IPS-18c (cell line): ENCODE data around the gene NUP160.
"Not testable (repeated sequence)": the region's sequence is repeated elsewhere in the genome, so short reads cannot be mapped to it uniquely, and the experiment has no call there.

Experiments used
- H3K4me3 ChIP-seq: 2 replicates; pipeline ENCODE4 v1.7.0; 2013; ENCODE audit warnings: low read depth, mild to moderate bottlenecking, low read length, moderate library complexity; ENCODE audit not compliant: insufficient read depth
- H3K9me3 ChIP-seq: one replicate; pipeline ENCODE4 v1.6.1; 2013; ENCODE audit warnings: mild to moderate bottlenecking, low read length, moderate library complexity; ENCODE audit not compliant: control insufficient read depth, insufficient read depth

NUP160 gene

GRCh38 chr11:47869544-47870393 is 21.6 kb upstream of the NUP160 start:
- no peaks in the 10 kb centered on the region for H3K9me3 ChIP-seq
- no peak overlapping the region for H3K4me3 ChIP-seq

- H3K9me3 ChIP-seq, result no peaks in the 10 kb centered on the region
- no peak overlapping the region for H3K4me3 ChIP-seq
Measured at GRCh38 chr11:47867823-47868222, 19.7 kb upstream of the NUP160 start.

- not testable (repeated sequence) for H3K9me3 ChIP-seq, H3K4me3 ChIP-seq
Measured at GRCh38 chr11:47866892-47867291, 18.7 kb upstream of the NUP160 start.

- Histone ChIP-seq H3K9me3 (no peaks in the 10 kb centered on the region), H3K4me3 (no peak overlapping the region)
Measured at GRCh38 chr11:47864901-47865300, 16.8 kb upstream of the NUP160 start.

GRCh38 chr11:47863898-47864430 is 15.8 kb upstream of the NUP160 start:
- Histone ChIP-seq H3K4me3 (no peak overlapping the region), H3K9me3 (no peaks in the 10 kb centered on the region)

- Histone ChIP-seq H3K9me3 (no peaks in the 10 kb centered on the region), H3K4me3 (no peak overlapping the region)
Measured at GRCh38 chr11:47863189-47863897, 15.2 kb upstream of the NUP160 start.

GRCh38 chr11:47861728-47862127 is 13.6 kb upstream of the NUP160 start:
- Histone ChIP-seq H3K9me3 (no peaks in the 10 kb centered on the region), H3K4me3 (no peak overlapping the region)

- no peak overlapping the region for H3K4me3 ChIP-seq
- no peaks in the 10 kb centered on the region for H3K9me3 ChIP-seq
Measured at GRCh38 chr11:47860536-47860935, 12.4 kb upstream of the NUP160 start.

- H3K9me3 ChIP-seq, result no peaks in the 10 kb centered on the region
- no peak overlapping the region for H3K4me3 ChIP-seq
Measured at GRCh38 chr11:47857892-47858543, 9.9 kb upstream of the NUP160 start.

- Histone ChIP-seq H3K4me3 (no peak overlapping the region), H3K9me3 (no peaks in the 10 kb centered on the region)
Measured at GRCh38 chr11:47857485-47857884, 9.3 kb upstream of the NUP160 start.

- H3K4me3 ChIP-seq, result no peak overlapping the region
- no peaks in the 10 kb centered on the region for H3K9me3 ChIP-seq
Measured at GRCh38 chr11:47856186-47856585, 8.0 kb upstream of the NUP160 start.

- Histone ChIP-seq H3K9me3 (no peaks in the 10 kb centered on the region), H3K4me3 (no peak overlapping the region)
Measured at GRCh38 chr11:47854667-47855066, 6.5 kb upstream of the NUP160 start.

- Histone ChIP-seq H3K4me3 (no peak overlapping the region), H3K9me3 (no peaks in the 10 kb centered on the region)
Measured at GRCh38 chr11:47852053-47852452, 3.9 kb upstream of the NUP160 start.

- H3K9me3 ChIP-seq, result no peaks in the 10 kb centered on the region
- H3K4me3 ChIP-seq, result no peak overlapping the region
Measured at GRCh38 chr11:47850337-47850736, 2.2 kb upstream of the NUP160 start.

- H3K9me3 ChIP-seq, result no peaks in the 10 kb centered on the region
- peak overlapping the region; percentile 99 for H3K4me3 ChIP-seq
Measured at GRCh38 chr11:47848700-47849155, 578 bp upstream of the NUP160 start.

- Histone ChIP-seq H3K4me3 (peak overlapping the region; percentile 99), H3K9me3 (no peaks in the 10 kb centered on the region)
Measured at GRCh38 chr11:47847537-47847891, 636 bp downstream of the NUP160 start.

- H3K4me3 ChIP-seq, result peak overlapping the region; percentile 99; the same call in 1 of the 2 replicates
- no peaks in the 10 kb centered on the region for H3K9me3 ChIP-seq
Measured at GRCh38 chr11:47846998-47847397, 1.2 kb downstream of the NUP160 start.
